Measurements from ENCODE around the gene ASTN2.

Gene ASTN2

GRCh38 chr9:117368684-117369230, 46.1 kb downstream of the ASTN2 start:
- DNase-seq (ENCODE audit: low read depth, low spot score) = no peak

- no peak for DNase-seq (ENCODE audit: low read depth, low spot score)
These were observed 49.4 kb downstream of the ASTN2 start for GRCh38 chr9:117365438-117365837.

GRCh38 chr9:117363006-117363405, 51.9 kb downstream of the ASTN2 start:
- no peak for DNase-seq (ENCODE audit: low read depth, low spot score)

GRCh38 chr9:117359910-117360309, 54.9 kb downstream of the ASTN2 start:
- no peak for DNase-seq (ENCODE audit: low read depth, low spot score)

- no peak for DNase-seq (ENCODE audit: low read depth, low spot score)
These were observed 59.3 kb downstream of the ASTN2 start for GRCh38 chr9:117355542-117355941.

- no peak for DNase-seq (ENCODE audit: low read depth, low spot score)
These were observed 59.9 kb downstream of the ASTN2 start for GRCh38 chr9:117354997-117355396.

GRCh38 chr9:117354244-117354847, 60.5 kb downstream of the ASTN2 start:
- DNase-seq (ENCODE audit: low read depth, low spot score) = no peak

GRCh38 chr9:117344892-117345660, 69.8 kb downstream of the ASTN2 start:
- DNase-seq (ENCODE audit: low read depth, low spot score) = no peak

GRCh38 chr9:117343427-117343826, 71.4 kb downstream of the ASTN2 start:
- DNase-seq (ENCODE audit: low read depth, low spot score) = no peak

GRCh38 chr9:117341151-117341550, 73.7 kb downstream of the ASTN2 start:
- no peak for DNase-seq (ENCODE audit: low read depth, low spot score)

- DNase-seq (ENCODE audit: low read depth, low spot score) = no peak
These were observed 74.4 kb downstream of the ASTN2 start for GRCh38 chr9:117340422-117340821.

GRCh38 chr9:117335837-117336433, 78.9 kb downstream of the ASTN2 start:
- DNase-seq (ENCODE audit: low read depth, low spot score) = no peak

GRCh38 chr9:117334101-117334500, 80.8 kb downstream of the ASTN2 start:
- DNase-seq (ENCODE audit: low read depth, low spot score) = no peak

GRCh38 chr9:117325831-117326230, 89.0 kb downstream of the ASTN2 start:
- DNase-seq (ENCODE audit: low read depth, low spot score) = no peak

- no peak for DNase-seq (ENCODE audit: low read depth, low spot score)
These were observed 89.6 kb downstream of the ASTN2 start for GRCh38 chr9:117325110-117325731.

- no peak for DNase-seq (ENCODE audit: low read depth, low spot score)
These were observed 91.5 kb downstream of the ASTN2 start for GRCh38 chr9:117323390-117323789.

GRCh38 chr9:117317192-117317591, 97.7 kb downstream of the ASTN2 start:
- no peak for DNase-seq (ENCODE audit: low read depth, low spot score)

- DNase-seq (ENCODE audit: low read depth, low spot score) = no peak
These were observed 99.6 kb downstream of the ASTN2 start for GRCh38 chr9:117315236-117315635.

- DNase-seq (ENCODE audit: low read depth, low spot score) = no peak
These were observed 100.9 kb downstream of the ASTN2 start for GRCh38 chr9:117313989-117314388.

- DNase-seq (ENCODE audit: low read depth, low spot score) = no peak
These were observed 107.2 kb downstream of the ASTN2 start for GRCh38 chr9:117307701-117308100.

- DNase-seq (ENCODE audit: low read depth, low spot score) = no peak
These were observed 108.8 kb downstream of the ASTN2 start for GRCh38 chr9:117306032-117306431.

GRCh38 chr9:117305454-117305853, 109.4 kb downstream of the ASTN2 start:
- no peak for DNase-seq (ENCODE audit: low read depth, low spot score)
